CD4-positive, alpha-beta T cell treated with Interferon gamma for 1 hour (primary cell): ENCODE results near the gene IGSF23.

ENCODE experiments used
- DNase-seq: peaks from one replicate; pipeline ENCODE4 v3.0.0-alpha.2; 2020

IGSF23 gene

GRCh38 chr19:44613295-44614178 is at the start of gene IGSF23:
Gene IGSF23 (plus strand): TSS chr19:44613563. CDS start chr19:44613646, 83 bp downstream.
- DNase-seq: no peak

GRCh38 chr19:44566984-44567383 is 46.4 kb upstream of the IGSF23 start:
- DNase-seq: no peak

GRCh38 chr19:44567745-44568144 is 45.6 kb upstream of the IGSF23 start:
- no peak for DNase-seq

- DNase-seq: no peak
Measured at GRCh38 chr19:44570603-44570983, 42.8 kb upstream of the IGSF23 start.

- peak; percentile 23 for DNase-seq
Measured at GRCh38 chr19:44570984-44571684, 42.2 kb upstream of the IGSF23 start.

- DNase-seq: no peak
Measured at GRCh38 chr19:44571830-44572580, 41.4 kb upstream of the IGSF23 start.

GRCh38 chr19:44572581-44572900 is 40.8 kb upstream of the IGSF23 start:
- DNase-seq: no peak

GRCh38 chr19:44573183-44573582 is 40.2 kb upstream of the IGSF23 start:
- DNase-seq: no peak

GRCh38 chr19:44573627-44574026 is 39.7 kb upstream of the IGSF23 start:
- no peak for DNase-seq

- no peak for DNase-seq
Measured at GRCh38 chr19:44574186-44574950, 39.0 kb upstream of the IGSF23 start.

GRCh38 chr19:44575116-44575700 is 38.2 kb upstream of the IGSF23 start:
- no peak for DNase-seq

GRCh38 chr19:44576843-44577565 is 36.4 kb upstream of the IGSF23 start:
- DNase-seq: peak; percentile 13

GRCh38 chr19:44577566-44577874 is 35.8 kb upstream of the IGSF23 start:
- no peak for DNase-seq

GRCh38 chr19:44579663-44580365 is 33.5 kb upstream of the IGSF23 start:
- DNase-seq: no peak

GRCh38 chr19:44580366-44580895 is 32.9 kb upstream of the IGSF23 start:
- DNase-seq: no peak

- no peak for DNase-seq
Measured at GRCh38 chr19:44581288-44581687, 32.1 kb upstream of the IGSF23 start.

- no peak for DNase-seq
Measured at GRCh38 chr19:44582581-44583265, 30.6 kb upstream of the IGSF23 start.

- DNase-seq: no peak
Measured at GRCh38 chr19:44585371-44586133, 27.8 kb upstream of the IGSF23 start.

GRCh38 chr19:44587963-44588770 is 25.2 kb upstream of the IGSF23 start:
- peak; percentile 10 for DNase-seq
